GM20000 (cell line): ENCODE results near the gene FAM227B.

Experiments used
- DNase-seq: peaks from one replicate; pipeline ENCODE4 v3.0.0; 2012; ENCODE audit warnings: low spot score
- CTCF ChIP-seq: IDR thresholded peaks from 2 replicates; pipeline ENCODE4 v1.5.1; 2012; ENCODE audit warnings: mild to moderate bottlenecking, control low read depth; ENCODE audit errors: extremely low read depth, missing control alignments

Gene FAM227B

GRCh38 chr15:49308686-49309085 is 311.9 kb downstream of the FAM227B start:
- no peak for TF ChIP-seq CTCF
- no peak for DNase-seq

DNA sequence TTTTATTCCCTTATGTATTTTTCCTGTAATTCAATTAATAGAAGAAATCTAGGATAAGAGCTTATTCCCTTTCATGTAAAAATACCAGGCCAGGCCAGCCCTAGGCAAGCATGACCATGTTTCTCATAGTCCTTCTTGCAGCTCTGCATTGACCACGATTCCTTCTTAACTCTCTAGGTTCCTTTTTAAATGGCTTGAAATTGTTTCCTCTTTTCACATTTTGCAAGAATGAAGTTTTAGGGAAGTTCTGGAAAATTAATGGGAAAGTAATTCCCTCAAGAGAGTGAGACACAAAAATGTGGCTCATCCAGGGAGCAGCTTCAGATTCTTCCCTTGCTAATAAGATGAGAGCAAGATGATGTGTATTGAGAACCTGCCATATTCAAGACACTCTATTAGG is 314.1 kb downstream of the FAM227B start:
- no peak for TF ChIP-seq CTCF
- no peak for DNase-seq

- DNase-seq: no peak
- no peak for TF ChIP-seq CTCF
These were observed 317.6 kb downstream of the FAM227B start for GRCh38 chr15:49303003-49303402.

DNA sequence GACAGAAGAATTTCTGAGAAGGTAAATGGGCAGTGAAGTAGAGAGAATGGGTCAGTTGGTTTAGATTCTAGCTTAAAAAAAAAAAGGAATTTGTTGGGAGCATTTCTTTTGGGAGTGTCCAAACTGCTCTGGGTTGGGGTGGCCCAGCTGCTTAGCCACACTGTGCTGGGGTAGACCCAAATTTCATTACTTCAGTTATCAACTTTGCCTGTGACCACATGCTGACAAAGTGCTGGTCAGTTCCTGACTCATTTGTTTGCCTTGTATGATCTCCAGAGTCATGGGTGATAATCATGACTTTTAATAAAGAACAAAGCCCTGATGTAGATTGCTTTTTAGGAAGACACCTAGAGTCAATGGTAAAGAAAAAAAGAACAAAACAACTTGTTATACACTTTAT is 319.1 kb downstream of the FAM227B start:
- no peak for TF ChIP-seq CTCF
- DNase-seq: no peak

DNA sequence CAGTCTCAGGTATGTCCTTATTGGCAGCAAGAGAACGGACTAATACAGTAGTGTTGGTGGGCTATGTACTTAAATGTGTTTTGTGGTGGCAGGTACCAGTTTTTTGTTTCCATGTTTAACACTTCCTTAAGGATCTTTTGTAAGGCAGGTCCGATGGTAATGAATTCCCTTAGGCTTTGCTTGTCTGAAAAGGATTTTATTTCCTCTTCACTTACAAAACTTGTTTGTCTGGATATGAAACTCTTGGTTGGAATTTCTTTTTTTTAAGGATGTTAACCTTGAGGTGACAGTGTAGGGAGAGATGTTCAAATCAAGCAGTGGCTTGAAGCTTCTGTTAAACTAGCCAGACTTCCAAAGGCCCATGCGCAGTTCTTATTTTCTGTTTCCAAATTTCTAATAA is 319.8 kb downstream of the FAM227B start:
- TF ChIP-seq CTCF: no peak
- no peak for DNase-seq

DNA sequence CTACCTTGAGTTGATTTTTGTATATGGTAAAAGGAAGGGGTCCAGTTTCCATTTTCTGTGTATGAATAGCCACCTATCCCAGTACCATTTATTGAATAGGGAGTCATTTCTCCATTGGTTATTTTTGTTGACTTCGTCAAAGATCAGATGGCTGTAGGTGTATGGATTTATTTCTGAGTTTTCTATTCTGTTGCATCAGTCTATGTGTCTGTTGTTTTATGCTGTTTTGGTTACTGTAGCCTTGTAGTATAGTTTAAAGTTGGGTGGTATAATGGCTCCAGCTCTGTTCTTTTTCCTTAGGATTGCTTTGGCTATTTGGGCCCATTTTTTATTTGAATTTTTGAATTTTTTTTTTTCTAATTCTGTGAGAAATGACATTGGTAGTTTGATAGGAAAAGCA is 323.0 kb downstream of the FAM227B start:
- DNase-seq: no peak
- no peak for TF ChIP-seq CTCF

DNA sequence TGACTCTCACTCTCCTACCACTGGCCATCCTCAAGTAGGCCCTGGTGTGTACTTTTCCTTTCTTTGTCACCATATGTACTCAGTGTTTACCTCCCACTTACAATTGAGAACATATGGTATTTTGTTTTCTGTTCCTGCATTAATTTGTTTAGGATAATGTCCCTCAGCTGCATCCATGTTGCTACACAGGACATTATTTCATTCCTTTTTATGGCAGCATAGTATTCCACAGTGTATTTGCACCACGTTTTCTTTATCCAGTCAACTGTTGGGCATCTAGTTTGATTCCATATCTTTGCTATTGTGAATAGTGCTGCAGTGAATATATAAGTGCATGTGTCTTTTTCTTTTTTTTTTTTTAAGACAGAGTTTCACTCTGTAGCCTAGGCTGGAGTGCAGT is 324.4 kb downstream of the FAM227B start:
- DNase-seq: no peak
- TF ChIP-seq CTCF: no peak
